ENCODE measurements around the gene NKG7. TPM values are rescaled to one million over a fixed set of nuclear protein-coding genes. Genes with fewer than 3 reads are reported as not detected.

Gene NKG7
- total RNA-seq, 2 experiments from 2014 or later: 263 TPM

- Mint-ChIP-seq H3K4me1 (peaks cover 51% of the 10 kb centered on the region), H3K27ac (no peak overlapping the region), H3K36me3 (peaks cover 5% of the 10 kb centered on the region), H3K4me3 (no peak overlapping the region), H3K9me3 (peaks cover 6% of the 10 kb centered on the region), H3K27me3 (no peaks in the 10 kb centered on the region)
- ATAC-seq (ENCODE audit: low read depth) (no peak), DNase-seq (no peak)
- POLR2A ChIA-PET: interaction anchor here (0.7 to 2.0 kb wide), 2 partner anchors 9 to 31 kb away, joined by 3 to 5 read pairs; partner anchors contain the start of gene CLDND2
These were observed 5.0 kb upstream of the NKG7 start for GRCh38 chr19:51377422-51377821.

- Mint-ChIP-seq H3K9me3 (peaks cover 4% of the 10 kb centered on the region), H3K27me3 (no peaks in the 10 kb centered on the region), H3K4me3 (peak overlapping the region; percentile 76), H3K4me1 (peaks cover 58% of the 10 kb centered on the region), H3K27ac (peak overlapping the region; percentile 90), H3K36me3 (peaks cover 8% of the 10 kb centered on the region)
- ATAC-seq (ENCODE audit: low read depth): no peak
- POLR2A ChIA-PET: interaction anchor here (1.0 to 1.5 kb wide), 3 partner anchors 8 to 36 kb away, joined by 3 to 11 read pairs (median 4); no protein-coding TSS in a partner anchor
- DNase-seq: peak; percentile 51
These were observed 3.2 kb upstream of the NKG7 start for GRCh38 chr19:51375504-51376221.

- Mint-ChIP-seq H3K4me1 (peaks cover 65% of the 10 kb centered on the region), H3K36me3 (peaks cover 13% of the 10 kb centered on the region), H3K27me3 (no peaks in the 10 kb centered on the region), H3K9me3 (no peaks in the 10 kb centered on the region), H3K4me3 (peak overlapping the region; percentile 85), H3K27ac (peak overlapping the region; percentile 99)
- no peak for ATAC-seq (ENCODE audit: low read depth)
- DNase-seq: no peak
- POLR2A ChIA-PET: interaction anchor here (0.7 to 6.4 kb wide), 11 partner anchors 9 to 69 kb away, joined by 3 to 85 read pairs (median 5); partner anchors contain the start of gene VSIG10L
These were observed 319 bp downstream of the NKG7 start for GRCh38 chr19:51372021-51372648.

DNA sequence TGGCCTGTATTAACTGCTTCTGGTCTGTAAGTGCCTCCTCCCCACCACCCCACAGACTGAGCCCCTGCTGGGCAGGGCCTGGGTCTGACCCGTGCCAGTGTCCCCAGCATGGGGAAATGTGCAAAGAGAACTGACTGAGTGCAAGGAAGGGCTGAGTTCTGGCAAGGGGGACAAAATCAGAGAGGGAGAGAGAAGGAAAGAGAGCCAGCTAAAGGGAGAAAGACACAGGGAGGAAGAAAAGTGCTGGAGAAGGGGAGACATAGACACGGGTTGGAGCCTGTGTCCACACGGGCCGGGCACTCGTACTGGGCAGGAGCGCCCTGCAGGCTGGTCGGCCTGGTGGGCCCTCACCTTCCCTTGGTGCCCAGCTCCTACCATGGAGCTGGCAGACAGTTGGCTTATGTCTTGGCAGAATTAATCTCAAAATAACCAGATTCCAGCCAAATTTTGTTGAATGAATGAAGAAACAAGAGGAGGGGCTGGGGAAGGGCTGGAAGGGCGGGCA is 1.2 kb downstream of the NKG7 start:
- H3K4me1 Mint-ChIP-seq: peaks cover 63% of the 10 kb centered on the region
- peaks cover 14% of the 10 kb centered on the region for H3K36me3 Mint-ChIP-seq
- DNase-seq (no peak), ATAC-seq (ENCODE audit: low read depth) (no peak)
- H3K27me3 Mint-ChIP-seq: no peaks in the 10 kb centered on the region
- POLR2A ChIA-PET: interaction anchor here (0.7 to 6.4 kb wide), 5 partner anchors 13 to 40 kb away, joined by 3 to 85 read pairs (median 4); no protein-coding TSS in a partner anchor
- H3K4me3 Mint-ChIP-seq: peak overlapping the region; percentile 85
- H3K27ac Mint-ChIP-seq: peak overlapping the region; percentile 99
- H3K9me3 Mint-ChIP-seq: no peaks in the 10 kb centered on the region

DNA sequence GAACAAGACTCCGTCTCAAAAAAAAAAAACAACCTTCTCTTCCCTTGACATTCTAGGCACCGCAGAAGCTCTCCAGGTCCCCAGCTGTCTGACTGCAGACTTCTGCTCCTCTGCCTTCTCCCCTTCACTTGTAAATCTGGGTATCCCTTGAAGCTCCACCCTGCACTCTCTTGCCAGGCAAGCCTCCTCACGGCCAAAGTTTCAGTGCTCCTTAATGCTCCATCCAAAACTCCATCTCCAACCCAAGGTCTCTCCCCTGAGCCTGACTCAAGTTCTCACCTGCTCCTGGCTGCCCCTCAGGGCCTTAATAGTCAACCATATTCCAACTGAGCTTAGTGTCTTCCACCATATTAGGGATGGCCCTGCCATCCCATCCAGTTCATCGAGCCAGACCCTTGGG is 2.2 kb downstream of the NKG7 start:
- Mint-ChIP-seq H3K9me3 (no peaks in the 10 kb centered on the region), H3K4me1 (peaks cover 58% of the 10 kb centered on the region), H3K27ac (peak overlapping the region; percentile 99), H3K4me3 (peak overlapping the region; percentile 85), H3K27me3 (no peaks in the 10 kb centered on the region), H3K36me3 (peaks cover 14% of the 10 kb centered on the region)
- POLR2A ChIA-PET: interaction anchor here (0.7 to 6.4 kb wide), 2 partner anchors 24 to 644 kb away, joined by 3 to 85 read pairs; no protein-coding TSS in a partner anchor
- no peak for DNase-seq
- no peak for ATAC-seq (ENCODE audit: low read depth)

GRCh38 chr19:51368366-51369282 is 3.8 kb downstream of the NKG7 start, which contains the start of gene CLDND2:
Gene CLDND2 (minus strand): TSS chr19:51369003. CDS start chr19:51368577, 426 bp downstream.
- Mint-ChIP-seq H3K36me3 (peaks cover 22% of the 10 kb centered on the region), H3K27me3 (no peaks in the 10 kb centered on the region), H3K4me3 (peak within 1 kb of the TSS; percentile 94), H3K4me1 (peaks cover 54% of the 10 kb centered on the region), H3K27ac (peak within 1 kb of the TSS; percentile 94), H3K9me3 (no peaks in the 10 kb centered on the region)
- DNase-seq (no peak), ATAC-seq (ENCODE audit: low read depth) (no peak)
- POLR2A ChIA-PET: interaction anchor here (0.7 to 6.4 kb wide), 7 partner anchors 7 to 26 kb away, joined by 3 to 85 read pairs (median 4); partner anchors contain the start of gene LIM2

DNA sequence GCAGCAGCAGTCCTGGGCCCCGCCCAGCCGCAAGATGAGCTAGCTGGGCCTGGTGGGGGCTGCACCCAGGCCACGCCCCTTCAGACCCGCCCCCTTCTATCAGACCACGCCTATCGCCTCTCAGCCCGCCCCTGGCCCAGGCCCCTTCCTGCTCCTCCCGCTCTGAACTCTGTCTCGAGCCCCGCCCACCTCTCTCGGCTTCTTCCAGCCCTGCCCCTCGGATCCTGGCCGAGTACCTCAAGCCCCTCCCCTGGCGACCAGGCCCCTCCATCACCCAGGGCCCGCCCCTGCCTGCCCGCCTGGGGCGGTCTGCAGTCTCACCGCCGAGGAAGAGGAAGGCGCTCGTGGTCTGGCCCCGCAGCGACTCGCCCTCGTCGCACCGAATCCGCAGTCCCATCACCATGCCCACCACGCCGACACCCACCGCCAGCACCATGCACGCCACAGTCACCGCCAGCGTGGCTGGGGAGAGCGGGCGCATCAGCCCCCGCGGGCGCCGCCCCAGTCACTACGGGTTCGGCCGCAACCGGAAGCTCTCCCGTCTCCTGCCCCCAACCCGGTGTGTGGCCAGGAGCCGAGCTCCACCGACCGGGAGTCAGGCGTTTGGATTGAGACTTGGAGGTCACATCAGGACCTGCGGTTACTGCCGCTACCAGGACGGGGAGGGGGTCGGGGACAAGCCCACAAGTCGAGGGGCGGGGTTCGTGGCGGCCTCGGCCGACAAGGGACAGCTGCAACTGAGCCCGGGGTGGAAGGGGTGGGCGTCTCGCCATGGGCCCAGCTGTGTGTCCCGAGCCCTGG is 4.7 kb downstream of the NKG7 start:
- peak overlapping the region; percentile 94 for H3K4me3 Mint-ChIP-seq
- peak overlapping the region; percentile 94 for H3K27ac Mint-ChIP-seq
- no peaks in the 10 kb centered on the region for H3K9me3 Mint-ChIP-seq
- POLR2A ChIA-PET: interaction anchor here (0.6 to 6.4 kb wide), 9 partner anchors 8 to 28 kb away, joined by 3 to 85 read pairs (median 3); partner anchors contain the start of gene LIM2
- ATAC-seq (ENCODE audit: low read depth) (peak; percentile 73), DNase-seq (peak; percentile 96)
- H3K27me3 Mint-ChIP-seq: no peaks in the 10 kb centered on the region
- H3K4me1 Mint-ChIP-seq: peaks cover 53% of the 10 kb centered on the region
- peaks cover 27% of the 10 kb centered on the region for H3K36me3 Mint-ChIP-seq

DNA sequence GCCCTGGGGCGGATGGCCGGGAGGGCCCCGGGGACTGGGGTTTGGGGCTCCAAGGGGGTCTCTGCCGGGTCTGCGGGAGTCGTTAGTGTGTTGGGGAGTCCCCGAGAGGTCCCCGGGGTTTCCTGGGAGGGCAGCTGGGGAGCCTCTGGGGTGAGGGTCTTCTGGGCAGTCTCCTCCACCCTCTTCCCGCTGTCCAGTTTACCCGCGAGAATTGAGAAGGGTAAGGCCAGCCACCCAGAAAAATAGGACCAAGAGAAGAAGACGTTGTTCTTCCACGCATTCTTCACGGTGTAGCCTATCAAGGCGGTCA is 5.2 kb downstream of the NKG7 start:
- Mint-ChIP-seq H3K27ac (peak overlapping the region; percentile 94), H3K4me3 (peak overlapping the region; percentile 94), H3K27me3 (no peaks in the 10 kb centered on the region), H3K9me3 (no peaks in the 10 kb centered on the region), H3K36me3 (peaks cover 29% of the 10 kb centered on the region), H3K4me1 (peaks cover 56% of the 10 kb centered on the region)
- POLR2A ChIA-PET: interaction anchor here (0.6 to 6.4 kb wide), 7 partner anchors 8 to 28 kb away, joined by 3 to 85 read pairs (median 3); no protein-coding TSS in a partner anchor
- DNase-seq (no peak), ATAC-seq (ENCODE audit: low read depth) (no peak)

DNA sequence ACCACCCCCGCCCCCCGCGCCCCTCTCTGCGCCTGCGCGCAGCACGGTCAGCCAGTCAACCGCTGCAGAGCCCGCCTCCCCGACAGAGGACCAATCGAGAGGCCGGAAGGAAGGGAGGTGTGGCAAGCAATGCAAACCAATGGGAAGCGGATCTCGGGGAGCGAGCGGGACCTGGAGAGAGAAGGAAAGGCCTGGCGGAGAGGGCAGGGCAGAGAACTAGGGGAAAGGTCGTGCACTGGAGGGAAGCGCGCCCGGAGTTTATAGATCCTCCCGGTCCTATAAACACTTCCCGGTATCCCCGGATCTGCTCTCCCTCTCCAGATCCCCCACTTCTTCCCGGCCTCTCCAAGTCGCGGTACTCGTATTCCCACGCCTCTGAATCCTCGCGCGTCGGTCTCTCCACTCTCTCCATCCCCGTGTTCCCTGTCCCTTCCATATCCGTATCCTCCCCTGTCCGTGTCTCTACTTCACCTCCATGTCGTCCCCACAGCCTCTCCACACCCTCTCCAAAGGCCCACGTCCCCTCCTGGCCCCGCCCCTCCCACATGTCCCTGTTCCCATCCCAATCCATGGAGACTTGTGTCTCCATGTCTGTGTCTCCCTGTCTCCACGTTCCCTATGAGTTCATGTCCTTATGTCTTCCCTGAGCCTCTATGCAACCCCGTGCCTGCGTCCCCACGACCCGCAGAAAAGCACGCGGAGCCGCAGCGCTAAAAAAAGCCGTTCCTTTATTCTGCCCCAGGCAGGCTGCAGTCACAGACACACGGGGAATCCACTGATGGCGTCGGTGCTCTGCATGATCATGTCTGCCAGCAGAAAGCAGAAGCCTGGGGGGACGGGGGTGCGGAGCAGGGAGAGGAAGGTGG is 5.8 kb downstream of the NKG7 start:
- no peaks in the 10 kb centered on the region for H3K9me3 Mint-ChIP-seq
- peaks cover 29% of the 10 kb centered on the region for H3K36me3 Mint-ChIP-seq
- no peaks in the 10 kb centered on the region for H3K27me3 Mint-ChIP-seq
- DNase-seq (peak; percentile 87), ATAC-seq (ENCODE audit: low read depth) (peak; percentile 51)
- H3K4me1 Mint-ChIP-seq: peaks cover 58% of the 10 kb centered on the region
- peak overlapping the region; percentile 94 for H3K4me3 Mint-ChIP-seq
- POLR2A ChIA-PET: interaction anchor here (0.6 to 2.5 kb wide), 5 partner anchors 12 to 29 kb away, joined by 3 to 11 read pairs (median 7); no protein-coding TSS in a partner anchor
- peak overlapping the region; percentile 94 for H3K27ac Mint-ChIP-seq

GRCh38 chr19:51365965-51366388 is 6.5 kb downstream of the NKG7 start, which contains the start of gene ETFB:
Gene ETFB (minus strand): TSS chr19:51366388. CDS start chr19:51366326, 62 bp downstream.
- H3K9me3 Mint-ChIP-seq: no peaks in the 10 kb centered on the region
- no peaks in the 10 kb centered on the region for H3K27me3 Mint-ChIP-seq
- POLR2A ChIA-PET: interaction anchor here (1.1 to 2.5 kb wide), 4 partner anchors 11 to 29 kb away, joined by 7 to 11 read pairs (median 8); no protein-coding TSS in a partner anchor
- DNase-seq (no peak), ATAC-seq (ENCODE audit: low read depth) (no peak)
- H3K4me1 Mint-ChIP-seq: peaks cover 56% of the 10 kb centered on the region
- peak within 1 kb of the TSS; percentile 94 for H3K27ac Mint-ChIP-seq
- H3K4me3 Mint-ChIP-seq: peak within 1 kb of the TSS; percentile 94
- H3K36me3 Mint-ChIP-seq: peaks cover 28% of the 10 kb centered on the region
